H1 (cell line): ENCODE results near the gene PLCB2. TPM values are rescaled to one million over a fixed set of nuclear protein-coding genes. Genes with fewer than 3 reads are reported as not detected.

Experiments
- CTCF ChIA-PET: fragments of 300-600 bp; sonication (Branson Sonifier 250); formaldehyde crosslinking; loops from one replicate; lab custom pipeline; 2021; ENCODE audit not compliant: partially characterized antibody; lab: Charles Lee
- POLR2A ChIA-PET: fragments of 300-600 bp; sonication (Branson Sonifier 250); formaldehyde crosslinking; loops from one replicate; lab custom pipeline; 2021; ENCODE audit warnings: inconsistent platforms; ENCODE audit not compliant: partially characterized antibody; lab: Charles Lee
- DNase-seq, 2 experiments: peaks; one replicate each; pipeline versions ENCODE4 v3.0.0 to v3.0.0-alpha.2; 2010 to 2022; ENCODE audit warnings: low spot score in 2 of 2, low read depth in 1 of 2, mixed read lengths in 1 of 2
- FAIRE-seq: peaks from 2 replicates; lab custom pipeline; 2011; peaks lifted over from hg19 to GRCh38; lab: Jason Lieb, UNC
- H2AFZ ChIP-seq: 2 replicates; pipeline ENCODE4 v1.8.1; 2012; ENCODE audit warnings: low read length, inconsistent platforms
- H2AK5ac ChIP-seq: 2 replicates; pipeline ENCODE4 v1.6.1; 2013; ENCODE audit warnings: low read depth, low read length
- H2BK120ac ChIP-seq: replicated peaks from 2 replicates; pipeline ENCODE3; 2013; ENCODE audit warnings: low read depth, low read length, inconsistent platforms
- H2BK12ac ChIP-seq: 2 replicates; pipeline ENCODE4 v1.6.1; 2013; ENCODE audit warnings: low read depth, low read length
- H2BK15ac ChIP-seq: 2 replicates; pipeline ENCODE4 v1.6.1; 2013; ENCODE audit warnings: low read length
- H2BK20ac ChIP-seq: 2 replicates; pipeline ENCODE4 v1.6.1; 2013; ENCODE audit warnings: low read length
- H2BK5ac ChIP-seq: 2 replicates; pipeline ENCODE4 v1.6.1; 2013; ENCODE audit warnings: low read depth, low read length
- H3K14ac ChIP-seq: 2 replicates; pipeline ENCODE4 v1.6.1; 2013; ENCODE audit warnings: inconsistent platforms; ENCODE audit not compliant: insufficient read length
- H3K18ac ChIP-seq: 2 replicates; pipeline ENCODE4 v1.6.1; 2013; ENCODE audit warnings: low read length; ENCODE audit errors: extremely low read depth
- H3K23ac ChIP-seq: 2 replicates; pipeline ENCODE4 v1.6.1; 2013; ENCODE audit warnings: inconsistent platforms; ENCODE audit not compliant: insufficient read length
- H3K23me2 ChIP-seq: 2 replicates; pipeline ENCODE4 v1.6.1; 2013; ENCODE audit warnings: low read depth, low read length
- H3K27ac ChIP-seq: 2 replicates; pipeline ENCODE4 v1.6.1; 2011; ENCODE audit warnings: low read depth, low read length, inconsistent platforms
- H3K27me3 ChIP-seq, 4 experiments: replicated peaks in 1 of 4; 1 replicate in 1 of 4; 2 replicates in 3 of 4; pipeline versions ENCODE4 v1.6.1 to v1.8.1; 2011 to 2013; ENCODE audit warnings: low read length in 3 of 4, mild to moderate bottlenecking in 3 of 4, inconsistent platforms in 2 of 4, mixed read lengths in 2 of 4, moderate library complexity in 1 of 4; ENCODE audit not compliant: control insufficient read depth in 3 of 4, insufficient read depth in 3 of 4; ENCODE audit errors: extremely low read depth in 1 of 4
- H3K36me3 ChIP-seq, 4 experiments: 2 replicates each; pipeline versions ENCODE4 v1.6.1 to v1.8.1; 2011 to 2013; ENCODE audit warnings: mild to moderate bottlenecking in 4 of 4, low read length in 3 of 4, moderate library complexity in 2 of 4, control low read depth in 1 of 4, inconsistent platforms in 1 of 4; ENCODE audit not compliant: insufficient read depth in 4 of 4, control insufficient read depth in 2 of 4
- H3K4ac ChIP-seq: replicated peaks from 2 replicates; pipeline ENCODE3; 2013; ENCODE audit warnings: low read length, low read depth, mixed read lengths, inconsistent platforms; ENCODE audit not compliant: insufficient read length
- H3K4me1 ChIP-seq, 4 experiments: replicated peaks in 1 of 4; 1 replicate in 1 of 4; 2 replicates in 3 of 4; pipeline versions ENCODE4 v1.6.1 to v1.8.1; 2011 to 2013; ENCODE audit warnings: low read length in 3 of 4, inconsistent platforms in 2 of 4, mixed read lengths in 1 of 4; ENCODE audit not compliant: insufficient read depth in 4 of 4, control insufficient read depth in 3 of 4
- H3K4me2 ChIP-seq, 2 experiments: 2 replicates each; pipeline versions ENCODE4 v1.6.1 to v1.8.1; 2011 to 2013; ENCODE audit warnings: low read depth in 2 of 2, low read length in 2 of 2, control low read depth in 1 of 2, inconsistent platforms in 1 of 2, mild to moderate bottlenecking in 1 of 2; ENCODE audit not compliant: insufficient read depth in 1 of 2
- H3K4me3 ChIP-seq, 4 experiments: fragments of 200-600, 300-600 bp in 1 of 4; sonication (generic), shearing (Covaris generic), sonication (Bioruptor Twin) in 1 of 4; 2 replicates each; pipeline versions ENCODE4 v1.5.1 to v1.8.1; 2011 to 2016; ENCODE audit warnings: low read length in 4 of 4, low read depth in 3 of 4, control low read depth in 2 of 4, inconsistent platforms in 2 of 4, mild to moderate bottlenecking in 2 of 4, mixed read lengths in 1 of 4, moderate library complexity in 1 of 4; ENCODE audit not compliant: insufficient read depth in 2 of 4; ENCODE audit errors: extremely low read depth in 1 of 4
- H3K56ac ChIP-seq: replicated peaks from 2 replicates; pipeline ENCODE3; 2013; ENCODE audit warnings: low read depth, mild to moderate bottlenecking, mixed read lengths, low read length, inconsistent platforms; ENCODE audit not compliant: insufficient read length
- H3K79me1 ChIP-seq: 2 replicates; pipeline ENCODE4 v1.6.1; 2013; ENCODE audit warnings: low read depth, low read length, control low read depth
- H3K79me2 ChIP-seq, 2 experiments: 2 replicates each; pipeline versions ENCODE4 v1.6.1 to v1.8.1; 2012 to 2013; ENCODE audit warnings: low read length in 2 of 2, mild to moderate bottlenecking in 2 of 2, inconsistent platforms in 1 of 2; ENCODE audit not compliant: insufficient read depth in 2 of 2, control insufficient read depth in 1 of 2
- H3K9ac ChIP-seq, 4 experiments: replicated peaks in 1 of 4; 1 replicate in 1 of 4; 2 replicates in 3 of 4; pipeline versions ENCODE4 v1.6.1 to v1.8.1; 2011 to 2013; ENCODE audit warnings: low read depth in 3 of 4, low read length in 3 of 4, control low read depth in 2 of 4, mild to moderate bottlenecking in 2 of 4, moderate library complexity in 2 of 4, inconsistent platforms in 1 of 4; ENCODE audit errors: extremely low read depth in 1 of 4
- H3K9me3 ChIP-seq, 2 experiments: 2 replicates each; pipeline versions ENCODE4 v1.6.1 to v1.8.1; 2012 to 2013; ENCODE audit warnings: mild to moderate bottlenecking in 2 of 2, moderate library complexity in 2 of 2, control low read depth in 1 of 2, inconsistent platforms in 1 of 2, low read depth in 1 of 2, low read length in 1 of 2, mixed read lengths in 1 of 2; ENCODE audit not compliant: insufficient read depth in 2 of 2
- H4K20me1 ChIP-seq, 2 experiments: replicated peaks in 1 of 2; 2 replicates each; pipeline versions ENCODE3 to v1.8.1; 2011 to 2013; ENCODE audit warnings: inconsistent platforms in 2 of 2, low read length in 2 of 2, mild to moderate bottlenecking in 1 of 2; ENCODE audit not compliant: insufficient read depth in 2 of 2, control insufficient read depth in 1 of 2
- H4K5ac ChIP-seq: 2 replicates; pipeline ENCODE4 v1.6.1; 2013; ENCODE audit warnings: low read length, low read depth, mixed read lengths, inconsistent platforms; ENCODE audit not compliant: insufficient read length
- H4K8ac ChIP-seq: 2 replicates; pipeline ENCODE4 v1.8.0; 2013; ENCODE audit warnings: mild to moderate bottlenecking, moderate library complexity, low read length, inconsistent platforms; ENCODE audit not compliant: insufficient read depth; ENCODE audit errors: extremely low read depth
- H4K91ac ChIP-seq: replicated peaks from 2 replicates; pipeline ENCODE3; 2013; ENCODE audit warnings: low read length, mixed read lengths, inconsistent platforms; ENCODE audit not compliant: insufficient read length
- MAFK ChIP-seq: IDR thresholded peaks from 2 replicates; pipeline ENCODE4 v1.6.1; 2012; ENCODE audit warnings: low read depth, mild to moderate bottlenecking, improper control_type of control experiment, low read length
- SIRT6 ChIP-seq: IDR thresholded peaks from one replicate; pipeline ENCODE4 v1.7.1; 2012; ENCODE audit warnings: low read length, inconsistent platforms
- ZNF274 ChIP-seq: IDR thresholded peaks from 2 replicates; pipeline ENCODE4 v1.7.0; 2012; ENCODE audit warnings: low read length, borderline replicate concordance; ENCODE audit errors: extremely low read depth
- WGBS, 2 experiments: shearing (Covaris generic) in 1 of 2; methylation state at CpG; one replicate each; pipeline versions ENCODE4 v1.1.6 to v1.1.7; 2013 to 2015; ENCODE audit warnings: low lambda C conversion rate in 2 of 2, mixed read lengths in 2 of 2, inconsistent platforms in 1 of 2, low coverage in 1 of 2, missing lambda C conversion rate in 1 of 2; ENCODE audit not compliant: insufficient replicate concordance in 2 of 2, insufficient coverage in 1 of 2, insufficient read length in 1 of 2; ENCODE audit errors: extremely low coverage in 1 of 2, missing lambda C conversion rate in 1 of 2; 5-methylcytosine and 5-hydroxymethylcytosine counted together
- polyA plus RNA-seq, 7 experiments: library from polyadenylated mRNA; depleted of rRNA in 3 of 7; stranded (reverse) in 5 of 7; unstranded in 2 of 7; fragments of >200 nt in 5 of 7; fragments of 200-250 nt in 2 of 7; gene quantifications; 1 replicate in 5 of 7; 2 replicates in 1 of 7; 4 replicates in 1 of 7; pipeline versions ENCODE4 v1.2.1 to v1.2.3, GENCODE V29; 2011 to 2013; ENCODE audit warnings: missing spikeins in 2 of 7, mixed read lengths in 2 of 7
- total RNA-seq: library from RNA; stranded (reverse); fragmentation: NEBNext Ultra II Directional; extraction: Animal tissue kit (Norgen Biotek cat#: 25700); gene quantifications from 2 replicates; pipeline ENCODE4 v1.2.1, GENCODE V29; 2021
- TF ChIP-seq, protein P1 (sequence below), 3 experiments: IDR thresholded peaks; 1 replicate in 2 of 3; 2 replicates in 1 of 3; pipeline versions ENCODE4 v1.5.1 to v1.6.1; 2011; ENCODE audit warnings: low read length in 3 of 3, mild to moderate bottlenecking in 3 of 3, inconsistent platforms in 2 of 3, low read depth in 1 of 3, moderate library complexity in 1 of 3; ENCODE audit not compliant: insufficient read depth in 1 of 3; ENCODE audit errors: control extremely low read depth in 1 of 3

The PLCB2 gene
- total and polyA plus RNA-seq, 2 of the 8 experiments (the other 6 are each of a cell fraction or from before 2014, with no cell fraction given), result 7.2 to 8.4 TPM

DNA sequence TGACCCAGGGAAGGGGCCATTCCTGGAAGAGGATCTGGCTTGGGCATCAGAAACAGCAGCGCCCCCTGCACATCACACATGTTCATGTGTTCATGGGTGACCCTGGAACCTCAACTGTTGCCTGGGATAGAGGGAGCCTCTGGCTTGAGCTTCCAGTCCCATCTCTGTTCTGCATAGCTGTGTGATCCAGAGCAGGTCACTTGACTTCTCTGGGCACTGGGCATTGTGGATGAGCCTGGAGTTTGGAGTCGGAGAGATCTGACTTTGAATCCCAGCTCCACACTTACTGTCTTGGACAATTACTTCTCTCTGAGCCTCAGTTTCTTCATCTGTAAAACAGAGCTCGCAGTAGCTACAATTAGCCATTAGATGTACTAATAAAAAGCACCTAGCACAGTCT lies 53.3 kb downstream of the PLCB2 start:
- FAIRE-seq (no peak), DNase-seq (no peak)
- H3K27ac ChIP-seq, result no peak overlapping the region
- no peak overlapping the region for H3K4me3 ChIP-seq
- no peak overlapping the region for H4K8ac ChIP-seq
- no peak overlapping the region for H2AFZ ChIP-seq
- H3K23me2 ChIP-seq, result peaks cover 7% of the 10 kb centered on the region; the same call in 1 of the 2 replicates
- H3K18ac ChIP-seq, result no peak overlapping the region
- no peaks in the 10 kb centered on the region for H3K36me3 ChIP-seq
- no peaks in the 10 kb centered on the region for H4K20me1 ChIP-seq
- CTCF ChIA-PET, result interaction anchor here (1.0 to 46.3 kb wide), 16 partner anchors 6 to 214 kb away, joined by 3 to 1340 read pairs (median 4); partner anchors contain the start of gene PAK6
- no peak overlapping the region for H2AK5ac ChIP-seq
- no peak overlapping the region for H2BK20ac ChIP-seq
- no peak overlapping the region for H2BK12ac ChIP-seq
- no peak overlapping the region for H3K4ac ChIP-seq
- H2BK5ac ChIP-seq, result no peak overlapping the region
- H3K9ac ChIP-seq, result no peak overlapping the region
- H4K5ac ChIP-seq, result no peak overlapping the region
- no peak overlapping the region for H3K4me2 ChIP-seq
- H4K91ac ChIP-seq, result no peak overlapping the region
- peaks cover 11 to 41% (median 32%) of the 10 kb centered on the region in 4 experiments for H3K27me3 ChIP-seq
- no peak overlapping the region for H2BK120ac ChIP-seq
- peaks cover 0 to 24% (median 14%) of the 10 kb centered on the region in 4 experiments; a peak in 6 of 7 replicates for H3K4me1 ChIP-seq
- no peak overlapping the region for H3K56ac ChIP-seq
- no peaks in the 10 kb centered on the region for H3K9me3 ChIP-seq
- no peak overlapping the region for H3K23ac ChIP-seq
- no peaks in the 10 kb centered on the region for H3K79me2 ChIP-seq
- H3K79me1 ChIP-seq, result no peaks in the 10 kb centered on the region; the same call in 1 of the 2 replicates
- no peak overlapping the region for H3K14ac ChIP-seq
- POLR2A ChIA-PET, result interaction anchor here (1.1 to 1.8 kb wide), 4 partner anchors 8 to 18 kb away, joined by 3 to 6 read pairs (median 6); partner anchors contain the start of gene PAK6
- no peak overlapping the region for H2BK15ac ChIP-seq
- WGBS, 2 experiments, result 95% methylated on average over 3 of the region's 3 CpGs; no CpG with 5 or more reads in 1 of the 2 experiments
- TF ChIP-seq SIRT6 (no peak), ZNF274 (no peak), MAFK (no peak)
- TF ChIP-seq, protein P1, sequence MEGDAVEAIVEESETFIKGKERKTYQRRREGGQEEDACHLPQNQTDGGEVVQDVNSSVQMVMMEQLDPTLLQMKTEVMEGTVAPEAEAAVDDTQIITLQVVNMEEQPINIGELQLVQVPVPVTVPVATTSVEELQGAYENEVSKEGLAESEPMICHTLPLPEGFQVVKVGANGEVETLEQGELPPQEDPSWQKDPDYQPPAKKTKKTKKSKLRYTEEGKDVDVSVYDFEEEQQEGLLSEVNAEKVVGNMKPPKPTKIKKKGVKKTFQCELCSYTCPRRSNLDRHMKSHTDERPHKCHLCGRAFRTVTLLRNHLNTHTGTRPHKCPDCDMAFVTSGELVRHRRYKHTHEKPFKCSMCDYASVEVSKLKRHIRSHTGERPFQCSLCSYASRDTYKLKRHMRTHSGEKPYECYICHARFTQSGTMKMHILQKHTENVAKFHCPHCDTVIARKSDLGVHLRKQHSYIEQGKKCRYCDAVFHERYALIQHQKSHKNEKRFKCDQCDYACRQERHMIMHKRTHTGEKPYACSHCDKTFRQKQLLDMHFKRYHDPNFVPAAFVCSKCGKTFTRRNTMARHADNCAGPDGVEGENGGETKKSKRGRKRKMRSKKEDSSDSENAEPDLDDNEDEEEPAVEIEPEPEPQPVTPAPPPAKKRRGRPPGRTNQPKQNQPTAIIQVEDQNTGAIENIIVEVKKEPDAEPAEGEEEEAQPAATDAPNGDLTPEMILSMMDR (IDR thresholded peaks at IDR 0.05; ENCODE audit: control extremely low read depth in 1 of 3, insufficient read depth in 1 of 3, low read depth in 1 of 3, low read length in 3 of 3), result peak; percentile 18 to 35 (median 24)
